Mucosa of rectum (tissue), 2 donors: ENCODE results near the gene ANKRD29.
"Not testable (repeated sequence)": the region's sequence is repeated elsewhere in the genome, so short reads cannot be mapped to it uniquely, and the experiment has no call there.

Experiments
- H3K27ac ChIP-seq, 2 donors: one replicate each; pipeline ENCODE4 v1.7.0; 2013; ENCODE audit warnings: inconsistent platforms in 2 of 2, low read depth in 2 of 2, low read length in 2 of 2
- H3K27me3 ChIP-seq, 2 donors: one replicate each; pipeline ENCODE4 v1.7.0; 2013; ENCODE audit warnings: low read length in 2 of 2; ENCODE audit not compliant: control insufficient read depth in 2 of 2, insufficient read depth in 2 of 2
- H3K36me3 ChIP-seq, 2 donors: one replicate each; pipeline ENCODE4 v1.7.0; 2013; ENCODE audit warnings: low read length in 2 of 2; ENCODE audit not compliant: control insufficient read depth in 2 of 2, insufficient read depth in 2 of 2
- H3K4me1 ChIP-seq, 2 donors: one replicate each; pipeline ENCODE4 v1.7.0; 2013; ENCODE audit warnings: low read length in 2 of 2, mild to moderate bottlenecking in 1 of 2; ENCODE audit not compliant: control insufficient read depth in 2 of 2, insufficient read depth in 2 of 2
- H3K4me3 ChIP-seq, 2 donors: one replicate each; pipeline ENCODE4 v1.7.0; 2013; ENCODE audit warnings: low read length in 2 of 2
- H3K9ac ChIP-seq, 2 donors: one replicate each; pipeline ENCODE4 v1.7.0; 2013; ENCODE audit warnings: low read length in 2 of 2, low read depth in 1 of 2, mild to moderate bottlenecking in 1 of 2
- H3K9me3 ChIP-seq, 2 donors: one replicate each; pipeline ENCODE4 v1.7.0; 2013; ENCODE audit warnings: low read length in 2 of 2; ENCODE audit not compliant: control insufficient read depth in 2 of 2
- donor health status: healthy.
- donor health status: Normal muscosa, but diverticular disease.

ANKRD29 gene

GRCh38 chr18:23585007-23585871, 77.5 kb downstream of the ANKRD29 start:
- Histone ChIP-seq H3K27ac (peak overlapping the region; percentile 99), H3K9ac (peak overlapping the region; percentile 88 to 99), H3K4me1 (peaks cover 18 to 24% of the 10 kb centered on the region in 2 donors), H3K27me3 (no peaks in the 10 kb centered on the region), H3K36me3 (no peaks in the 10 kb centered on the region), H3K4me3 (peak overlapping the region; percentile 89 to 94), H3K9me3 (no peaks in the 10 kb centered on the region)

GRCh38 chr18:23584019-23584983, 78.4 kb downstream of the ANKRD29 start:
- no peaks in the 10 kb centered on the region for H3K36me3 ChIP-seq
- no peaks in the 10 kb centered on the region for H3K27me3 ChIP-seq
- H3K9ac ChIP-seq, result no peak overlapping the region
- H3K4me3 ChIP-seq, result no peak overlapping the region
- H3K4me1 ChIP-seq, result peaks cover 21 to 24% of the 10 kb centered on the region in 2 donors
- H3K27ac ChIP-seq, result no peak overlapping the region
- no peaks in the 10 kb centered on the region for H3K9me3 ChIP-seq

GRCh38 chr18:23583071-23583865, 79.4 kb downstream of the ANKRD29 start:
- H3K4me3 ChIP-seq, result no peak overlapping the region

GRCh38 chr18:23580677-23581367, 81.9 kb downstream of the ANKRD29 start:
- H3K27me3 ChIP-seq, result no peaks in the 10 kb centered on the region
- peak overlapping the region in 1 of 2 donors; percentile 61 for H3K27ac ChIP-seq
- H3K9ac ChIP-seq, result no peak overlapping the region
- H3K9me3 ChIP-seq, result no peaks in the 10 kb centered on the region
- peaks cover 16 to 18% of the 10 kb centered on the region in 2 donors for H3K4me1 ChIP-seq
- H3K36me3 ChIP-seq, result peaks cover 0 to 5% of the 10 kb centered on the region in 2 donors
- no peak overlapping the region for H3K4me3 ChIP-seq

More at GRCh38 chr18:23583071-23583865, 79.4 kb downstream of the ANKRD29 start:
- Histone ChIP-seq H3K9ac (no peak overlapping the region), H3K36me3 (no peaks in the 10 kb centered on the region), H3K27me3 (no peaks in the 10 kb centered on the region), H3K27ac (no peak overlapping the region), H3K9me3 (no peaks in the 10 kb centered on the region), H3K4me1 (peaks cover 21 to 24% of the 10 kb centered on the region in 2 donors)

GRCh38 chr18:23578891-23579653, 83.6 kb downstream of the ANKRD29 start:
- peaks cover 8 to 11% of the 10 kb centered on the region in 2 donors for H3K4me1 ChIP-seq
- no peak overlapping the region for H3K9ac ChIP-seq
- peaks cover 0 to 5% of the 10 kb centered on the region in 2 donors for H3K36me3 ChIP-seq
- H3K27me3 ChIP-seq, result no peaks in the 10 kb centered on the region
- no peak overlapping the region for H3K4me3 ChIP-seq
- H3K9me3 ChIP-seq, result no peaks in the 10 kb centered on the region
- no peak overlapping the region for H3K27ac ChIP-seq

GRCh38 chr18:23578067-23578701, 84.5 kb downstream of the ANKRD29 start:
- H3K9me3 ChIP-seq, result no peaks in the 10 kb centered on the region
- H3K9ac ChIP-seq, result no peak overlapping the region
- peaks cover 8 to 11% of the 10 kb centered on the region in 2 donors for H3K4me1 ChIP-seq
- no peak overlapping the region for H3K27ac ChIP-seq
- H3K27me3 ChIP-seq, result no peaks in the 10 kb centered on the region
- peaks cover 2 to 5% of the 10 kb centered on the region in 2 donors for H3K36me3 ChIP-seq
- no peak overlapping the region for H3K4me3 ChIP-seq

GRCh38 chr18:23577521-23577920, 85.2 kb downstream of the ANKRD29 start:
- peaks cover 8 to 11% of the 10 kb centered on the region in 2 donors for H3K4me1 ChIP-seq
- H3K27ac ChIP-seq, H3K27me3 ChIP-seq, H3K36me3 ChIP-seq, H3K9ac ChIP-seq, H3K4me3 ChIP-seq, H3K9me3 ChIP-seq: not testable (repeated sequence)

GRCh38 chr18:23575309-23575651, 87.4 kb downstream of the ANKRD29 start:
- Histone ChIP-seq H3K4me1 (peaks cover under 1 to 3% of the 10 kb centered on the region in 2 donors), H3K9ac (no peak overlapping the region), H3K4me3 (no peak overlapping the region), H3K27ac (no peak overlapping the region), H3K9me3 (no peaks in the 10 kb centered on the region), H3K36me3 (peaks cover 10 to 17% of the 10 kb centered on the region in 2 donors), H3K27me3 (no peaks in the 10 kb centered on the region)
